Medulla oblongata (tissue), 1 donor: Measurements from ENCODE around the gene ARSJ.

Experiments
- DNase-seq: peaks from one replicate; pipeline ENCODE4 v3.0.0-alpha.2; 2015; ENCODE audit errors: extremely low spot score

Gene ARSJ

DNA sequence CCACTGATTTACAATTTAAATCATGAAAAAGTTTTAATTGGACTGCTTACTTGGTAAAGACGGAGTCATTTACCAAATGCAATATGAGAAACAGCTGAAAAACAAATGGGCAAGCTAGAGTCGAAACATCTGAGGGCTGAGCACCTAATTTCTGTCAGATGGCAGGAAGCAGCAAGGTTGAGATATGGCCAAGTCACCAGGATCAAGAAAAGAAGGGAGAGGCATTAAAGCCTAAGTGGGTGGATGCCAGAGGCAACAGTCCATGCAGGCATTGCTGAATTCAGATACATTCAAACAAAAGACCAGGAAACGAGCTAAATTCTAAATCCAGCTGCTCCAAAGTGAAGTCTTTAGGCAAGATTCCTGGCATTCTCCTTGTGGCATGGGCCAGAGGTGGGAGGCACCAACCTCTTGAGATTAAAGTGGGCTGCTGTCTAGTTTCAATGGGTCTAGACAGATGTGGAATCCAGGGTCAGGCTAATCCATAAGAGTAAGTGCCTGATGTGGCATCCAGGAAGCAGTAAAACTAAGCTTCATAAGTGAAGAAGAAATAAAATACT is 8.0 kb upstream of the ARSJ start:
- no peak for DNase-seq

DNA sequence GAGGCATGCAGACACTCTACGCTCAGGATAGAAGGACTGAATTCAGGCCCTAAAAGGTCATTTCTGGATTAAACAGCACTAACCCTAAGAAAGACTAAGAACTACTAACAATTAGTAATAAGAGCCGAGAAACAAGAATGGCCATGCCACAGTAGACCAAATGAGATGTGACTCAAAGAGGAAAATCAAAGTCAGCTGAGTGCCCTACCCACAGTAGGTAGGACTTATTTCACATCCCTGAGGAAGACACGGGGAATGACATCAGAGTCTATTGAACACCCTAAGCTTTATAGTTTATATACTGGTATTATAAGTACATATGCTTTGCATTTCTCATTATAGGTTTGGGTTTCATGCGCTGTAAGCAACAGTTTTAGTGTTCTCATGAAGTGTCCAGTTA is 2.7 kb upstream of the ARSJ start:
- DNase-seq: no peak

DNA sequence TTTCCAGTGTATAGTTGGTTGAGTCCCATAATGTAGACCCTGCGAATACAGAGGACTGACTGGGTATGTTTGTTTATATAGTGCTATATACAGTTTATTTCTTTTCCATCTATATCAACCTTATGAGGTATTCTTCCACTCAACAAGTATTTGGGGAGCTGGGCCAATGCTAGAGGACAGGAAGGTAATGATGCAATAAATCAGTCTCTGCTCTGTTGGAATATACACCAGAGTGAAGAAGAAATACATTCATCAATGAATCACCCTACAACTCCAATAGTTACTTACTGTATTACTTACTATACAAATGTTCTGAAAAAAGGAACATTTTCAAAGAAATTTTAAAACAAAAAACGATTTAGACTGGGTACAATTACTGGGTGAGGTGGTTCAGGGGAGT is 2.1 kb upstream of the ARSJ start:
- DNase-seq: no peak

DNA sequence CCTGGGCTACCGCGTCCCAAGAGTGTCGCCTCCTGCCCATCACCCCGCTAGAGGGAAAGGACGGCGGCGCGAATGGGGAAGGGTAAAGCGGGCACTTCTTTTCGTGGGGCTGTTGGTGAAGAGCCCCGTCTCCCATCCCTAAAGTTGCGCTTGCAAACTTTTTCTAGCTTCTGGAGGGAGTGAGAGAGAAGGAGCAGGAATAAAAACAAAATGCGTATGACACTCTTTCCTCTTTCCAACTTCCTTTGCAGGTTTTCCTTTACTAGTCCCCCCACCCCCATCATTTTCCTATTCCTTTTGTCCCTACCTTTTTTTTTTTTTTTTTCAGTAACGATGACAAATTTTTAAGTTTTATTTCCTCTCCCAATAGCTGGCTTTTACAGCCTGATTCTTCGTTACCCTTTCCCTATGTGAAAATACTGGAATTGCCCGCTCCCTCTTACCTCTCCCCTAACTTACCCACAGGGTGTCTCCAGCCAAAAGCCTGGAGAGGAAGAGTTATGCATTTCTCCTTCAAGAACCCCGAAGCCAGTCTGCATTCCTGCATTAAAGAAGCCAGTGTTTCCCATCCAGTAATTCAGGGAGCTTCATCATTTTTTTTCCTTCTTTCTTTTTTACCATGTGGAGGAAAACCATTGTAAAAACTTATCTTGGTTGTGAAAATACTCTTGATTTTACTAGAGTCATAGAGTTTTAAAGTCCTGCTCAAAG is 613 bp upstream of the ARSJ start:
- DNase-seq: no peak

DNA sequence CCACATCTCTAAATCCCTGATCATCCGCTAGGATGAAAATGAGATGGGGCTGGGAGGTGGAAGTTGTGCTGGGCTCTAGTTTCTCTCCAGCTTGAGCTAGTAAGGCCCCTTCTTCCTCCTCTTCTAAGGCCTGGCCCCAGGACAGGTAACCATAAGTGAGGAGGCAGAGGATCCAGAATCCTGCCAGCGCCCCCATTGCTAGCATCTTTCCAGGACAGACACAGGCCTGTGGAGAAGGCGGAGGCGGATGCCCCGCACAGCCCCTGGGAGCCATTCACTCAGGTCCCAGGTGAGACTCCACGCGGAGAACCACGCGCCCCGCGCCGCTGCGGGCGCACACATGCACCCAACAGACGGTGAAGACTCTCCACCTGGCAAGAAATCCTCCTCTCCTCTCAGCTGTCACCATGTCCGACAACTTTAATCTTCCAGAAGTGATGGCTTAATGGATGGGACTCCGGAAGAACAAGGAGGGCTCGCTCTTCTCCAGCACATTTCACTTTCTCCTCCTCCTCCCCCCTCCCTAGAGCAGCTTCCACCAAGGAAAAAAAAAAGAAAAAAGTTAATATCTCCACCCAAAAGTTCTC is 793 bp downstream of the ARSJ start:
- DNase-seq: no peak

DNA sequence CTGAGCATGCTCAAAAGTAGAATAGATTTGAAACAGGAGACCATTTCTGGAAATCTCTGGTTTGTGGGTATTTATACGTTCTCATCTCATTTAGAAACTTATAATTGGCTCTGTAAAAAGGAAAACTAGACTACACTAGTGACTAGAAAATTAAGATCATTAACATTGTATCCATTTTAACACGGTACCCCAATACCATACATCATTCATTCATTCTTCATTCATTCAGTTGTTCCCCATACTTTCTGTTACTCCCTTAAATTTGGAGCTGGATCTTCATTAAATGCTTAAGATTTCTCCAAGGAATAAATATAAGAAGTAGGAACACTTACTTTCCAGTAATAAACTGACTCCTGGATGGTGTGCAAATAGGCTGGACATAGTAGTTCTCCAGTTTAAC is 1.3 kb downstream of the ARSJ start:
- no peak for DNase-seq

DNA sequence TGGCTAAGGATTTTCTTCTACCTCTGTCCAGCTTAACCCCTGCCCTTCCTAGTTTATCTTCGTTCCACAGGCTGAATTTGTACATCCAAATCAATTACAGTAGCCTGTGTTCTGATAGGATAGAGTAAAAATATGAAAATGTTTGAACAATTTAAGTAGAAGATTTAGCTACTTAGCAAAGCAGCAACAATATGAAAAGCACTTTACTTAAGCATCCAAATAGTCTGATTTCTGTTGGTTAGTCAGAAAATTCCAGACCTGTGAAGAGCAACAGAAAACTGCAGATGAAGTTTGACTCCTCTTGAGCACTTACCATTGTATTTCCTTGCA is 2.0 kb downstream of the ARSJ start:
- DNase-seq: no peak

DNA sequence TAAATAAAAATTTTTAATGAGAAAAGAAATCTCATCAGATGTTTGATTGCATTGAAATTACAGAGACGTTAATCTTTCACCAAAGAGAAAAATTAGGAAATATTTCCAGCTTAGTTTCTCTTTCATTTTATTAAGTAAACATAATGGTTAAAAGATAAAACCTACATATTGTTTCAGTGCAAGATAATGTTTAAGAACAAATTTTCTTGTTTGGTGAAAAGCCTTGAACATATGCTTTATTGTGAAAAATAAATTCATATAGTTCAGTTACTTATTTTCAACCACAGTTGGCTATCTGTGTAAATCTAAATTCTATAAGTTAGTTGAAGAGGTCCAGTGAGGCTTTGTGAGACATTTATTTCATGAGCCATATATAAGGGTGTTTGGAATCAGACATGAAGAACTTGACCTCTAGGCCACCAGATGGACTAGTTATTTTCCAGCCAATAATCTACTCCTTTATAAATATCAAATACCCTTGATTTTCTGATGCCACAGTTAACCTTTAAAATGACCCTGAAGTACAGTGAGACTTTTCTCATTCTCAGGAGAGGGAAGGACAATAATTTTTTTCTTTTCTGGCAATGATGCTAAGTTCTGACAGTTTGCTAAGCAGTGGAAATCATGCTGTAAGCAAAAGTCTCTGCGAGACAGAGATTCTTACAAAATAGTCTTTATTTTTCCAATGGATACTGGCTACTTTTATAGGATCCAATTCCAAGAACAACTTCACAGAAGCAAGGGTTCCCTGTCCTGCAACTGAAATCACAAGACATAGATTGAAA is 2.5 kb downstream of the ARSJ start:
- DNase-seq: no peak

DNA sequence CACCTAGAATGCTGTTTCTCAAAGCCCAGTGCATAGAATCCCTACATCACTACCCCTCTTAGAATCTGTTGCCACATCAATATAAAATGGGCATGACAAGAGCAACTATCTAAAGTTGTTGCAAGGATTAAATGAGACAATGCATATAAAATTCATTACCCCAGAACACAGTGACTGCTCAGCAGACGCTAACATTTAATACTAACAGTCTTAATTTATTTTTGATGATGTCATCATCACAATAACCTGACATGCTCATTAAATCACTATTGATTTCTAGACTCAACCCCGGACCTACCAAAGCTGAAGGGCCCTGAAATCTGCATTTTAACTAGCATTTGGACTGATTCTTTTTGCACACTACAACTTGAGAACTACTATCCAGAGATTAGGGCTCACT is 3.9 kb downstream of the ARSJ start:
- no peak for DNase-seq

DNA sequence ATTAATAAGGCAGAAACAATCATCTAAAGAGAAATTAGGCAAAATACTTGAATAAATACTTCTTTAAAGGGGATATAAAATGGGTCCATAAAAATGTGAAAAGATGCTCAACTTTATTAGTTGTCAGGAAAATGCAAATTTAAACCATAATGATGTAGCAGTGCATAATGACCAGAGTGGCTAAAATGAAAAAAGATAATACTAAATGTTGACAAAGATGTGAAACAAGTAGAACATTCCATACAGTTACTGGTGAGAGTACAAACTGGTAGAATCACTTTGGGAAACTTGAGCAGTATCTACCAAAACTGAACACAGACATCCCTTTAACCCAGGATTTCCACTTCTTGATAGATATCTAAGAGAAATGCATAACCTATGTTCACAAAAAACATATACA is 5.0 kb downstream of the ARSJ start:
- no peak for DNase-seq

DNA sequence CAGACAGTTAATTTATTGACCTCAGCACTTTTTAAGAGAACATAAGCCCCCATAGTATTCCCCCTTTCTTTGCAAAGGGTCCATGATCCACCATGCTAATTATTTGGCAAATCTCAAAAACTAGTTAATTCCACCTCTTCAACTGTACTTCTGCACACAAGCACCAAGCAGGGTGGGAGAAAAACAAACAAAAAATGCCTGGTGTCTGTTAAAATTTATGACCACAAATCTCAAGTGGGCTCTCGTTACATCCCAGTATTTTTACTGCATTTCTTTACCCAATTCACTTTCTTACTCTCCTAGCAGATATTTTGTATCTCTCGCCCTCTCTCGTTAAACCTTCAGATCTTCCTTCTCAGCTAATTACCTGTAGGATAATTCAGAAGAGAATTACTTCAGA is 6.1 kb downstream of the ARSJ start:
- DNase-seq: no peak

DNA sequence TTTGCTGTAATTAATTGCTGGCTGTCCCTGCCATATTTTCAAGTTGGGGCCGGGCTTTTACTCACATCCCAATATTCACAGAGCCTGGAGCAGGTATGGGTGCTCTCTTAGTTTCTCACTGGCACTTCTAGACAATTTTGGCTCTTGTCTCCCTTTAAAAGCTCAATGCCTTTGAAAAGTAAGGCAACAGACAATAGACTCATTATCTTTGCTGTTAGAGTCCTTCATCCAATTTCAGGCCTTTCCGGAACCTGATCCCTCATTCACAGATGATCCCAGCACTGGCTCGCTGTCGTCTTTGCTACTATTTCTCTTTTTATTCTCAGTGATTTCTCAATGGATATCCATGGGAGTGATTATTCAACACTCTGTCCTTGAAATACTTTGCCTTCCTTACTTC is 6.7 kb downstream of the ARSJ start:
- no peak for DNase-seq

DNA sequence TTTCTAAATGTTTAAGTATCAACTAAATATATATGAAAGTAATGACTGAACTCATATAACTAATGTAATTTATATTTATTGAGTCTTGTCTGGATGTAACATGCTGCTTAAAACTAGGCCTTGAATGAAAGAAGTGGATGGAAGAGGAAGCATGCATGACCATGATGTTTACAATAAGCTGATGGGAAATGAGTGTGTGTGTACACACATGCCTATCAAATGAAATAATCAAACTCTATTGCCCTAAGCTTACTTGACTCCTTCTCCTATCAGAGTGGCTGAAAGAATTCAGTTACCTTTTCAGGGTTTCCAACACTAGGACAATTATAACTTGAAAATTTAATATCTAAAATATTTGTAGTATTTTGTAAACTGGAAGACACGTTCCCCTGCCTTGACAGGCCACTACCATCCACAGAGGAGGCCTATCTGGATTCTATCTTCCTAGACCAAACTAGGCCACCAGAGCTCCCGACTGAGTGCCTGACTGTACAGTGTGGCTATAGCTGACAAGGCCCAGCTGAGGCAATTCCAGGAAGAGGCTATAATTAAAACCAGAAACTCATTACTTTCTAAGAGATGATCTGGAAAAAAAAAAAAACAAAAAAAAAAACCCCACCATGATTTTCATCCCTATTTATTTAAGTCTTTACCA is 7.6 kb downstream of the ARSJ start:
- no peak for DNase-seq

DNA sequence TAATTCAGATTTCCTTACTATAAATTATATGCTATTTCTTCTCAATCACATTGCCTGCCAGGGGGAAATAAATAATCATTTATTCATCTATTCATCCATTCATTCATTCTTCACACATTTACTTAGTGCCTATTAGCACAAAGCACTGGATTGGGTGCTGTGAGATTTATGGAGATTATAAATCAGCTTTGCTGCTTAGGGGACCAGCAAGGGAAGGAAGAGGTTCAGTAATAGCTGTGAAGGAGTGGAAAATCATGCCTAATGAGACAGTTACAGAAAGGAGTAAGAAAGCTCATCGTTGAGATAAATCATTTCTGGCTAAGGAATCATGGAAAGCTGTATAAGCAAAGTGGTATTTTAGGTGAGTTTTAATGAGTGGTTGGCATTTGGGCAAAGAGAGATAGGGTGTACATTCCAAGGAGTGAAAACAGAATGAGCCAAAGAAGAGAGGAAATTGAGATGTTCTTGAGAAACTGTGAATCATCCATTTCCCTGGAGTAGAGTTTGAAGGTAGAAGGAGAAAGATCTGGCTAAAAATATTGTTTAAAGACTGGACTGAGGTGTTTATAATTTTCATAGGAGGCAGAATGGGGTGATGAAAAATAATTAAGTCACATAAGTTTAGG is 9.6 kb downstream of the ARSJ start:
- DNase-seq: no peak

DNA sequence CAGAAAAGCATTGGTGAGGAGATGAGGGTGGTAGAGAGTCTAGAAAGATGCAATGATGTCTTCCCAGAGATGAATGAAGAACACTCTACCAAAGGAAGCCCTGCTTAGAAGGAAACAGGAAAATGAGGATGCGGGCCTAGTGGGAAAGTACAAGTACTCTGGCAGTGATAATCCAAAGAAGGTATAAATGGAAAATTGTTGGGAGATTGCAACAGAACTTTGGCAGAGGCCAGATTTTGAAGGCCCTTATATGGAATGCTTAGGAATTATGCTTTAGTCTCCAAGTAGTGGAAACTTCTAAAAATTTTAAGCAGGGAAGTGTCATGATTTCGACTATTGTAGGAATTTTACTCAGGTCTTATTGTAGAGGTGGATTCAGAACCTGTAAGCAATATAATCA is 11.0 kb downstream of the ARSJ start:
- no peak for DNase-seq

DNA sequence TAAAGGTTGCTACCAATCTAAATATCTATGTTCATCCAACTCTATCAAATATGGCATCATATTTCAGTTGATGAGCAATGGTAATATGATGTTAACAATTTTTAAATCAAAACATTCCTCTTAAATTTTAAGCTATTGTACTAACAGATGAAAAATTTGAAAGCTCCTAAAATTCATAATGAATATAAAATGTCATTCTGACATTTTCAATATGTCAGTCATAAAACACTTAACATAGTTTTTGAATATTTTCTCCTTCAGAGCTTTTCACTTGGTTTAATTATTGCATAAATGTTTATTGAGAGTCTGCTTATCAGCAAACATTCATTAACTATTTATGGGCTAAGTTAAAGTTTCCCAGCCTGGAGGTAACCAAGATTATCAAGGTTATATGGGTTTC is 11.8 kb downstream of the ARSJ start:
- DNase-seq: no peak

DNA sequence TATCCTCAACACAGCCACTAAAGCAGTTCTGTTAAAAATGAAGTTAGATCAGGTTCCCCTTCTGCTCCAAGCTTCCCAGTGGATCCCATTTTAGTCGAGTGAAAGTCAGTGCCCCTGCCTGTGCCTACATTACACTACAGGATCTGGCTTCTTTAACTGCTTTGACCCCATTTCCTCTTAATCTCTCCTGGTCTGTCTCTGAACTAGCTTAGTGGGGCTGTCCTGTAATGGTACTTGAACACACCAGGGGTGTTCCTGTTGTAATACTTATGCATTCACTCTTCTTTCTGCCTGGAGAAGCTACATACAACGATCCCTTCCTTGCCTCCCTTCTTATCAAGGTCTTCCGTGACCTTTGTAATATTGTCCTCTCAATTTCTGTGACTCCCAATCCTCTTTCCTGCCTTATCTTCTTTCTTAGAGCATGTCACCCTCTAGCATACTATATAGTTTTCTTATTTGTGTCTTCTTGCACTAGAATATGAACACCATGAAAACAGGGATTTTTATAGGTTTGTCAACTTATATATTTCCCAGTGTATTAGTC is 16.7 kb downstream of the ARSJ start:
- no peak for DNase-seq

DNA sequence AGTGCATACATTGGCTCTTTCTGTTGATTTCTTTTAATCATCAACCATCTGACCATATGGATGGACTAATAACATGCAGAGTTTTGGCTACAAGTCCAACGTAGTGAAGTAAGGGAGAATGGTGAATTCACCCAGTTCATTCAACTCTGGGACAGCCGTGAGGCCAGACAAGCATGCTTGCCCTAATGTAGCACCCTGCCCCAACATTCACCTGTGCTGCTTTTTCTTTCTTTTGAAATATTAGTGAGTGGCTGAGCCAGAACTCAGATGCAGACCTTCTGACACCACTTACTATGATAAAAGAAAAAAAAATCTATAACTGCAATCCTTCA is 17.5 kb downstream of the ARSJ start:
- no peak for DNase-seq

DNA sequence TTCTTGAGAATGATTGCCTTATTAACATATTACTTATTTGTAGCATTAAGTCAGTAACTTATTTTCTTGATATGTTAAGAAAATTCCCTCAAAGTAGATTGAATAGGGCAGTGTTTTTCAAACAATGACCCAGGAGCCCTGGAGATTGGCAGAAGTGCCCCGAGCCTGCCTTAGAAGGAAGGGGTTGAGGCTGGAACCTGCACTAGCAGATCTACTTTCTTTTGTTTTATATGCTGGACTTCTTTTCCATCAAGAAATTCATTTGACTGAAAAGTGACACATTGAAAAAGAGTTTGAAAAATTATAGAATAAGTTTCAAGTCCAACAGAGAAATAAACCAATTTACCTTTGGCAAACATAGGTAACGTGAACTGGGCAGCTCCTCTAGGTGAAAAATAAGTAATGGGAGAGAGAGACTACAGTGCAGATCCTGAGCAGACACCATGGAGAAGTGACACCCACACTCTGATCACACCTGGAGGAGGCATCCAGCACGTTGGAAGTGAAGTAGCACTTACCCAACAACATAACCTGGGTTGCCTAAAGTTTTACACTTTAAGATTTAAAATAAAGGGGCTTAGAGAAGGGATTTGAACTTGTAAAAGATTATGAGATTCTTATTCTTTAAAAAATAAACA is 18.6 kb downstream of the ARSJ start:
- DNase-seq: no peak

DNA sequence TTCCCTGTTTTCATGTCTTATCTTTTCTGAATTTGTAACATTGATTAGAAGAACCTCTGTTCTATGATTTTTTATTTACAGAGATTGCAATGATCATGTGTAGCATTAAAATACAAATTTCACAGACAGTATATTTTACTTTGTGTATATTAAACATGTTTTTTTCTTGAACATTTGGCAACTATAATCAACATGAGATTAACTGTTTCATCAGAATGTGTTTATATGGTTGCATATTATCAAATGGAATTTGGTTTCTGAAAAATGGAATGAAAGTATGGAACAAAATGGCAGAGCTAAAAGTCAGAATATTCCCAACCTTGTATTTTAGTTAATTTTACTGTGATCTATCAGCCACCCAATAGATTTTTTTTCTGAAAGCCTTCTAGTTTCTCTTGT is 19.9 kb downstream of the ARSJ start:
- no peak for DNase-seq

DNA sequence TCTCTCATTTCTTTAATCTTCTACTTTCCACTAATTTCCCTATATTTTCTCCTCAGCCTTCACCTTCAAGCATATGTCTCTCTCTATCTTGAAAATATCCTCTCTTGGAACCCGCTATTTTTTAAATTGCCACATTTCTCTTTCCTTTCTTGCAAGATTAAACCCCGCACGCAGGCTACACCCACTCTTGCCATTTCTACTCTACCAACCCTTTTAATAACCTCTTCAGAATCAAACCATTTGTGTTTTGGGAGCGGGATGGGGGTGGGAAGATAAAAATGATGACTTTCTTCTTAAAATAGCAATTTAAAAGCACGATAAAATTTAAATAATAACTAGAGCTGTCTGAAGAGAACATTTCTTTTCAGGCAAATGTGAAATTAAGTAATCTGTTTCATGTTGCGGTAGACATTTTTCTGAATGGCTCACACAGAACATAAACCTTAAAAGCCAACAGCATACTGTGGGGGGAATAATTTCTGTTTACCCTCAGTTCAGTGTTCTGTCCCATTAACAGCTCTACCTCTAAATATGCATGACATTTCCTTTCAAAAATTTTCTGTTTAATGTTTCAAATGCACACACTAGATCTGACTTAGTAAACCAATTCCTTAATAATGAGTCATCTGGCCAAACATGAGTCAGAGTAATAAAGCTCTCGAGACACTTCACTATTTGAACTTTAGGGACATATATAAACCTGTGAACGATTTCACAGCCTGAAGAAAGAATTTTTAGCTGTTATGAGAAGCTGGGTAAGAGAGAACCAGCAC is 20.5 kb downstream of the ARSJ start:
- no peak for DNase-seq
